GM23248 (cell line): ENCODE measurements around the gene GUCA1A.

ENCODE experiments used
- EZH2 ChIP-seq: fragments of 200-600 bp; sonication (generic); IDR thresholded peaks from 2 replicates; pipeline ENCODE4 v1.6.1; 2018; ENCODE audit warnings: antibody characterized with exemption, mild to moderate bottlenecking; ENCODE audit not compliant: insufficient read depth, poor library complexity, severe bottlenecking
- EZH2phosphoT487 ChIP-seq: fragments of 200-600 bp; sonication (generic); IDR thresholded peaks from 2 replicates; pipeline ENCODE4 v1.6.1; 2018; ENCODE audit warnings: antibody characterized with exemption, moderate library complexity, mild to moderate bottlenecking, low read depth; ENCODE audit not compliant: insufficient read depth

DNA sequence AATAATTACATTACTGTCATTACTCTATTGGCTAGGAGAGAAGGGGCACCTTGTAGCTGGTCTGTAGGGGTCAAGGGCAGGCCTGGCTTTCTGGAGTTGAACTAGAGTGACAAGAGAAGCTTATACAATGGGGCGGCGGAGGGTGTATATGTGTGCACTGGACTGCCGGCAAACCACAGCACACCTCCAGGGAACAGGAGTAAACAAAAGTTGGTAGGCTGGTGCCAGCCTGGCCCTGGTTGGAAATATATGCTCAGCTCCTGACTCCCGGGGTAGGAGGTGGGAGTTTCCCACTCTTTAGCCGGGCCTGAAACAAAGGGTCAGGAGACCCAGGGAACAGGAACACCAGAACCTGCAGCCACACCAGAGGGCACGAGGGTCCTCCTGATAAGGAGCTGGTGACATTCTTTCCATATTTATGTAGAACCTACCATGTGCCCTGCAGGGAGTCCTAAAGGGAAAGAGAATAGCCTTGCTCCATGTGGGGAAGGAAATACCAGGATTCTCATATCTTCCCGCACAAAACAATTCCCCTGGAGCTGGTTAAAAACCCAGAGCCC lies 35.9 kb upstream of the GUCA1A start:
- TF ChIP-seq EZH2: no peak
- no peak for TF ChIP-seq EZH2phosphoT487
